GM08714 (cell line): ENCODE data around the gene GUCY2D.
"Not testable (repeated sequence)": the region's sequence is repeated elsewhere in the genome, so short reads cannot be mapped to it uniquely, and the experiment has no call there.

Source experiments
- H3K4me3 ChIP-seq: fragments of 200-500 bp; sonication (Bioruptor generic); 2 replicates; pipeline ENCODE4 v1.5.1; 2014; ENCODE audit warnings: mild to moderate bottlenecking, low read length, inconsistent platforms
- ZNF274 ChIP-seq: IDR thresholded peaks from 2 replicates; pipeline ENCODE4 v1.6.1; 2012; ENCODE audit warnings: mild to moderate bottlenecking, low read depth, low read length

Gene GUCY2D

GRCh38 chr17:8019166-8019565 lies 16.8 kb downstream of the GUCY2D start:
- no peak overlapping the region for H3K4me3 ChIP-seq
- no peak for TF ChIP-seq ZNF274

- no peak for TF ChIP-seq ZNF274
Measured at GRCh38 chr17:8019665-8020650, 17.5 kb downstream of the GUCY2D start.

DNA sequence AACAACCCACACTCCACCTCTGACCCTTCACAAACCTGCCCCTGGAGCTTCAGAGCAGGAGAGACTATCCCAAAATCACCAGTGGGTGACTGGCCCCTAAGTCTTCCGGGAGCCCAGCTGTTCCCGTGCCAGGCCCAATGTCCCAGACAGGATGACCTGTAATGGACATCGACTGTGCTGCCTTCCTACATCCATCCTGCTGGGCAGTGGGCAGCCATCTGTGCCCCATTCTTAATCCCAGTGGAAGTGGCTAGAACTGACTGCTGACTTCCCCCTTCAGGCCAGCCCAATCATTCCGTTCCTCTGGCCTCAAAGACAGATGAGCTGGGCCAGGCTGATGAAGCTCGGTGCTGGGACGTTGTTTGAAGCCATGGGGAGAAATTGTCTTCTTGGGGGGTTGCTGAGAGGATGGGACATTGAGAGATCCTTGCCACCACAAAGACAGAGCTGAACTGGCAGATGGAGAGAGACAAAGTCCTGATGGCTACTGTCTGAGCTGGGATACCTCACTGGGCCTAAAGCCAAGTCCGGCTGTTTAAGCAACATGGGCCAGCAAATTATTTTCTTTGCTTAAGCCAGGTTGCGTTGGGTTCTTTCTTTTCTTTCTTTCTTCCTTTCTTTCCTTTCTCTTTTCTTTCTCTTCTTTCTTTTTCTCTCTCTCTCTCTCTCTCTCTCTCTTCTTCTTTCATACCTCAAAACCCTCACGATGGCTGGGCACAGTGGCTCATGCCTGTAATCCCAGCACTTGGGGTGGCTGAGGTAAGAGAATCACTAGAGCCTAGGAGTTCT lies 18.6 kb downstream of the GUCY2D start:
- TF ChIP-seq ZNF274, result no peak
- no peak overlapping the region for H3K4me3 ChIP-seq

More at GRCh38 chr17:8019665-8020650, 17.5 kb downstream of the GUCY2D start:
- no peak overlapping the region for H3K4me3 ChIP-seq

DNA sequence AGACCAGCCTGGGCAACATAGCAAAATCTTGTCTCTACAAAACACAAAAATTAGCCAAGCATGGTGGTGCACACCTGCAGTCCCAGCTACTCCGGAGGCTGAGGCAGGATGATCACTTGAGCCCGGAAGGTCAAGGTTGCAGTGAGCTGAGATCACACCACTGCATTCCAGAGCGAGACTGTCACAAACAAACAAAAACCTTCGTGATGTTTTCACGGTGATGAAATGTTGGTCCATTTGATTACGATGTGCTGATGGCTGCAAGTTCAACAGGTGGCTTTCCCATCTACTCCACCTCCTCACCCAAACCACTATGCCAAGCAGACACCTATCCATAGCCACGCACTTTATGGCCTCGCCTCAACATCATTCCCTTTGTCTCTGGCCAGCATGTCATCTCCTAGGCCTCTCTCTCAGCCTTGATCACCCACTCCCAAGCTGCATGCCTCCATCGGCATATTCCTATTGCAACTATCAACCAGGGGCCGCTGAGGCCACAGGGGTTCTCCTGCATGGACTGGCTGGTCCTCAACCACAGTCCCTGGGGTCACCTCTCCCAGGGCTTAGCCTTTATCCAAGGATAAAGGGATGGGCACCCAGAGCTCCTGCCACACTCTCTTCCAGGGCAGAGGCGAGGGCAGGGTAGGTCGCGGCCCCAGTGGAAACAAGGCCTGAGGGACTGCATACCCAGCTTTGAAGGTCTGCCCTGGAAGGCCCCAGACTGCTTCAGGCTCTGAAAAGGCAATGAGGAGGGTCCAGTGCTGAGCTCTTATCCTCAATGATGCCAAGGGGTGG lies 19.3 kb downstream of the GUCY2D start:
- TF ChIP-seq ZNF274, result no peak
- H3K4me3 ChIP-seq, result no peak overlapping the region

- H3K4me3 ChIP-seq, result no peak overlapping the region
- TF ChIP-seq ZNF274, result no peak
Measured at GRCh38 chr17:8022360-8023003, 20.1 kb downstream of the GUCY2D start.

DNA sequence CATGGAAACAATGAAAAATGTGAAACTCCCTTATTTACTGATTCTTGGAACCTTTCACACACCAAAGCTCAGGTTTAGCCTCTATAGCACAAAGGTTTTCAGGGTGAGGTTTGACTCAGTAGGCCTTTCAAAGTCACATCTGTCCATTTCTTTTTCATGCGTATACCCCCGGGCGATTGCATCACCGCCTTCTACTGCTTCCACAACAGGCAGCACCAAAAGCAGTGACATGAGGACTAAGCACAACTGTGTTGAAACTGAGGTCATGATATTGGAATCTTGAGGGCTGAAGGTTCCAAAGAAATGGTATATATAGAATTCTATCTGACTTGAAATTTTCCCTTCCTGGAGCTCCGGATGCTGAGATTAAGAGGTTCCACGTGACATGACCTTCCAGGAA lies 21.7 kb downstream of the GUCY2D start:
- H3K4me3 ChIP-seq, result not testable (repeated sequence)

DNA sequence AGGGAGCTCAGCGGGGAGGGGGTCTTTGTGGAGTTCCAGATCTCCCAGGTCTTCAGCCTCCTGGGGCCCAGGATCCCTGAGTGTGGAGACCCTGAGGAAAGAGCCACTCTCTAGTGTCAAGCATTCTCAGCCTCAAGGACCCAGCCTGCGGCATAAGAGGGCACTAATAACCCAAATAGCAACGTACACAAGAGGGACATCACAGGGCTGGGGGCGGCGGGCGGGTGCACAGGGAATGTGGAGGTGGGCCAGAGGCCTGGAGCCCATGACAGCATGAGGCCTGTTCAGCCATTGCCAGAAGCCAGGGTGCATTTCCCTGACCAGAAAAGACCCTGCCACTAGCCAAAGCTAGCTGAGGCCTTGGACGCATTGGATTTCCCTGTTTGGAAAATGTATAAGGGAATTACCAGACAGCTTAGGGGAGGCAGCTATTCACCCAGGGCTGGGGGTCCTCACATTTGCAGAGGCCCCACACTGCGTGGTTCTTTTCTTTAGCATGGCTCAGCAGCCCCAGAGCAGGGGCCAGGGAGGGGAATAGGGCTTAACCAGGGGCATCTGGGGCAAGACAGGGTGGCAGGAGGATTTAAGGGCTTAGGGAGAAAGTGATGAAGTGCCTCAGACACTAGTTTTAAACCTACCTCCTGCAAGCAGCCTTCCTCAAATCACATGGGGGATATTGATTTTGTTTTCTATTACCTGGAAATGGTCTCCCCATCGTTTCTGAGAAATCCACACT lies 22.9 kb downstream of the GUCY2D start:
- no peak for TF ChIP-seq ZNF274
- no peak overlapping the region for H3K4me3 ChIP-seq

DNA sequence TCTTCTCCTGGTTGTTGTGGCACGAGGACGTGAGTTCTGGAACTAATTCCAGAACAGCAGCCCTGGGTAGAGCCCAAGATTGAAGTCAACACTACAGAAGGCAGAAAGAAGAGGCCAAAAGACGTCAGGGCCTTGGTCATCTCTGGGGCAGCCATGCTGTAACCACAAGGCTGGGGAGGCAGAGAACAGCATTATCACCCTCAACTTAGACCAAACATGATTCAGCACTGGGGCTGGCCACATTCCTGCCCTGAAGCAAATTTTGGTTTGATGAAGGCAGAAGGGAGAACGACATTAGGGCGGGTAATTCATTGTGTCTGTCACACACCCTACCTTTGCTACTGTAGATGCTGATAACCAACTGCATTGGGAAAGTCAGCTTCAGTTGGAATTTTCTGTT lies 26.7 kb downstream of the GUCY2D start:
- TF ChIP-seq ZNF274, result no peak
- no peak overlapping the region for H3K4me3 ChIP-seq

GRCh38 chr17:8031261-8031661 lies 28.8 kb downstream of the GUCY2D start:
- TF ChIP-seq ZNF274, result no peak
- no peak overlapping the region for H3K4me3 ChIP-seq

GRCh38 chr17:8031950-8032349 lies 29.5 kb downstream of the GUCY2D start:
- no peak overlapping the region for H3K4me3 ChIP-seq
- no peak for TF ChIP-seq ZNF274

DNA sequence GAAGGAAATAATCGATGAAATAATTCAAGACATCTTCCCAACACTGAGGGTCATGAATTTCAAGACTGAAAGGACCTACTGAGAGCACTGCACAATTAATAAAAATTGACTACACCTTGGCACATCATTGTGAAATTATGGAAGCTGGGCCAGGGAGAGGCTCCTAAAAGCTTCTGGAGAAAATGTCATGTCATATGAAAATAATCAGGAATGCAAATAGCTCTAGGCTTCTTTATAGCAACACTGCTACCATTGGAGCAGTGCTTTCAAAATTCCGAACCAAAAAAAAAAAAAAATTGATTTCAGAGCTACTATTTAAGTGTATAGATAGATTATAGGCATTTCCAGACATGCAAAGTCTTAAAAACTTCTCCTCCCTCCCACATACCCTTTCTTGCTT lies 30.0 kb downstream of the GUCY2D start:
- no peak overlapping the region for H3K4me3 ChIP-seq
- no peak for TF ChIP-seq ZNF274

- no peak for TF ChIP-seq ZNF274
- no peak within 1 kb of the TSS for H3K4me3 ChIP-seq
Measured at GRCh38 chr17:8038954-8039610, 36.7 kb downstream of the GUCY2D start, which contains the start of gene ALOX15B. Gene ALOX15B (plus strand): TSS chr17:8039059. CDS start chr17:8039156, 97 bp downstream.
